ENCODE data around the gene KIF25. TPM values are rescaled to one million over a fixed set of nuclear protein-coding genes. Genes with fewer than 3 reads are reported as not detected.

The KIF25 gene
- total RNA-seq, 2 donors from 2014 or later: 0.28 to 0.82 TPM

- H3K27me3 ChIP-seq (replicated peaks; ENCODE audit: insufficient read depth): no peaks in the 10 kb centered on the region
- no peaks in the 10 kb centered on the region for H3K4me1 ChIP-seq (replicated peaks)
- WGBS: 88% methylated on average over 13 of the region's 13 CpGs
- intact Hi-C loops (cut with DNase I): no loop called here
- no peaks in the 10 kb centered on the region for H3K36me3 ChIP-seq
- TF ChIP-seq POLR2AphosphoS5 (IDR thresholded peaks at IDR 0.05) (no peak), POLR2A (IDR thresholded peaks at IDR 0.05) (no peak)
- TF ChIP-seq, protein P1, sequence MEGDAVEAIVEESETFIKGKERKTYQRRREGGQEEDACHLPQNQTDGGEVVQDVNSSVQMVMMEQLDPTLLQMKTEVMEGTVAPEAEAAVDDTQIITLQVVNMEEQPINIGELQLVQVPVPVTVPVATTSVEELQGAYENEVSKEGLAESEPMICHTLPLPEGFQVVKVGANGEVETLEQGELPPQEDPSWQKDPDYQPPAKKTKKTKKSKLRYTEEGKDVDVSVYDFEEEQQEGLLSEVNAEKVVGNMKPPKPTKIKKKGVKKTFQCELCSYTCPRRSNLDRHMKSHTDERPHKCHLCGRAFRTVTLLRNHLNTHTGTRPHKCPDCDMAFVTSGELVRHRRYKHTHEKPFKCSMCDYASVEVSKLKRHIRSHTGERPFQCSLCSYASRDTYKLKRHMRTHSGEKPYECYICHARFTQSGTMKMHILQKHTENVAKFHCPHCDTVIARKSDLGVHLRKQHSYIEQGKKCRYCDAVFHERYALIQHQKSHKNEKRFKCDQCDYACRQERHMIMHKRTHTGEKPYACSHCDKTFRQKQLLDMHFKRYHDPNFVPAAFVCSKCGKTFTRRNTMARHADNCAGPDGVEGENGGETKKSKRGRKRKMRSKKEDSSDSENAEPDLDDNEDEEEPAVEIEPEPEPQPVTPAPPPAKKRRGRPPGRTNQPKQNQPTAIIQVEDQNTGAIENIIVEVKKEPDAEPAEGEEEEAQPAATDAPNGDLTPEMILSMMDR (IDR thresholded peaks at IDR 0.05): no peak
- no peaks in the 10 kb centered on the region for H3K9me3 ChIP-seq
- H3K4me3 ChIP-seq: no peak overlapping the region
- H3K27ac ChIP-seq: no peak overlapping the region
- no peak for DNase-seq (ENCODE audit: low spot score)
Measured at GRCh38 chr6:168039849-168040248, 42.4 kb downstream of the KIF25 start.

GRCh38 chr6:168040856-168041496 is 43.5 kb downstream of the KIF25 start:
- no peak overlapping the region for H3K4me3 ChIP-seq
- TF ChIP-seq POLR2AphosphoS5 (IDR thresholded peaks at IDR 0.05) (no peak), POLR2A (IDR thresholded peaks at IDR 0.05) (no peak)
- TF ChIP-seq, protein P1 (IDR thresholded peaks at IDR 0.05): no peak
- H3K9me3 ChIP-seq: no peaks in the 10 kb centered on the region
- no peaks in the 10 kb centered on the region for H3K4me1 ChIP-seq (replicated peaks)
- no peak overlapping the region for H3K27ac ChIP-seq
- 97% methylated on average over 15 of the region's 15 CpGs for WGBS
- intact Hi-C loops (cut with DNase I): no loop called here
- H3K27me3 ChIP-seq (replicated peaks; ENCODE audit: insufficient read depth): no peaks in the 10 kb centered on the region
- H3K36me3 ChIP-seq: no peaks in the 10 kb centered on the region
- no peak for DNase-seq (ENCODE audit: low spot score)

- Histone ChIP-seq H3K4me1 (replicated peaks) (no peaks in the 10 kb centered on the region), H3K36me3 (no peaks in the 10 kb centered on the region), H3K9me3 (no peaks in the 10 kb centered on the region), H3K27me3 (replicated peaks; ENCODE audit: insufficient read depth) (no peaks in the 10 kb centered on the region), H3K27ac (no peak overlapping the region), H3K4me3 (no peak overlapping the region)
- WGBS: 91% methylated on average over 15 of the region's 15 CpGs
- intact Hi-C loops (cut with DNase I): no loop called here
- TF ChIP-seq, protein P1 (IDR thresholded peaks at IDR 0.05): no peak
- DNase-seq (ENCODE audit: low spot score): no peak
Measured at GRCh38 chr6:168041928-168042327, 44.5 kb downstream of the KIF25 start.

DNA sequence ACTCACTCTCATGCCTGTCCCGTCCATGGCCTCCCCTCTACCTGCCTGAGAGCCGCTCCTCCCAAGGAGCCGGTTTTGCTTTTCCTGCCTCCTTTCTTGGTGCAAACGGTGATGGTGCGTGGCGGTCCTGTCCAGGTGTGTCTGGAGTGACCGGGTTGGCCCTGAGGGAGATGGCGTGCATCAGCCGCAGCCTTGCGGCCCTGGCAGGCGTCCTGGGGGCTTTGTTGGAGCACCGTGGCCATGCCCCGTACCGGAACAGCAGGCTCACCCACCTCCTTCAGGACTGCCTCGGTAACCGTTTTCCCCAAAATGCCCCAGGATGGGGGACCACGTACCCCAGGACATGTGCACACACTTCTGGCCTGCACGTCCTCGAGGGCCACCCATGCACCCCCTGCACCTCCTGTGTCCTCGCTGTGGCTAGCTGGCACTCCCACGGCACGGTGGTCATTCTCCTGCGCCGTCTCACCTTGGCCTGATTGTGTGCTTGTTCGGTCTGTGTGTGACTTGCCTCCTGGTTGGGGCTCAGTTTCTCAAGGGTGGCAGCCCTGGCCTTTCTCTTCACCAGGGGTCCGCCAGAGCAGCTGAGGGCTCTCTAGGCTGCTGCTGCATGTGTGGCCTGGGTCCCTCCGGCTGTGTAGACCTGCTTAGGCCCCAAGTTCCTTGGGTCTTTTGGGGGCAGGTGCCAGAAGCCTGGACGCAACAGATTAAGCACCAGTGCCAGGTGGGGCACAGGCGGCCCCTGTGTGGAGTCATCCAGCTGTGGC is 45.1 kb downstream of the KIF25 start:
- TF ChIP-seq POLR2A (IDR thresholded peaks at IDR 0.05) (no peak), POLR2AphosphoS5 (IDR thresholded peaks at IDR 0.05) (no peak)
- TF ChIP-seq, protein P1 (IDR thresholded peaks at IDR 0.05): no peak
- H3K4me3 ChIP-seq: no peak overlapping the region
- DNase-seq (ENCODE audit: low spot score): no peak
- H3K36me3 ChIP-seq: no peaks in the 10 kb centered on the region
- 95% methylated on average over 29 of the region's 29 CpGs for WGBS
- H3K9me3 ChIP-seq: no peaks in the 10 kb centered on the region
- H3K27me3 ChIP-seq (replicated peaks; ENCODE audit: insufficient read depth): no peaks in the 10 kb centered on the region
- intact Hi-C loops (cut with DNase I): no loop called here
- H3K27ac ChIP-seq: no peak overlapping the region
- H3K4me1 ChIP-seq (replicated peaks): no peaks in the 10 kb centered on the region
